LoVo (cell line): ENCODE data around the gene SPTBN4.
A peak's percentile ranks its signal among the peaks of the same experiment; 100 is the strongest.

Source experiments
- DNase-seq: peaks from one replicate; pipeline ENCODE4 v3.0.0-alpha.2; 2016; ENCODE audit warnings: low spot score

SPTBN4 gene

DNA sequence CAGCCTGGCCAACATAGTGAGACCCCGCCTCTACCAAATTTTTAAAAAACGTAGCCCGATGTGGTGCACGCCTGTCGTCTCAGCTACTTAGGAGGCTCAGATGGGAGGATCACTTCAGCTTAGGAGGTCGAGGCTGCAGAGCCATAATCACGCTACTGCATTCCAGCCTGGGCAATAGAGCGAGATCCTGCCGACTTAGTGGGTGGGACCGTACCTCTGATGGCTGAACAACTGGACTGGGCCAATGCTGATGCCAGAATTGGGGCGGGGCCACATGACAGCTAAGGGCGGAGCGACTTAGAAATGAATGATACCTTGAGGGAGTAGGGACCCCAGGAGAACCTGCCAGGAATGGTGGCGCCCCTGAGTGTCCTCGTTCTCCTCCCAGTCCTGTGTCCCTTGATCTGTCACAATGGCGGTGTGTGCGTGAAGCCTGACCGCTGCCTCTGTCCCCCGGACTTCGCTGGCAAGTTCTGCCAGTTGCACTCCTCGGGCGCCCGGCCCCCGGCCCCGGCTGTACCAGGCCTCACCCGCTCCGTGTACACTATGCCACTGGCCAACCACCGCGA is 137.9 kb downstream of the SPTBN4 start:
- DNase-seq: no peak

DNA sequence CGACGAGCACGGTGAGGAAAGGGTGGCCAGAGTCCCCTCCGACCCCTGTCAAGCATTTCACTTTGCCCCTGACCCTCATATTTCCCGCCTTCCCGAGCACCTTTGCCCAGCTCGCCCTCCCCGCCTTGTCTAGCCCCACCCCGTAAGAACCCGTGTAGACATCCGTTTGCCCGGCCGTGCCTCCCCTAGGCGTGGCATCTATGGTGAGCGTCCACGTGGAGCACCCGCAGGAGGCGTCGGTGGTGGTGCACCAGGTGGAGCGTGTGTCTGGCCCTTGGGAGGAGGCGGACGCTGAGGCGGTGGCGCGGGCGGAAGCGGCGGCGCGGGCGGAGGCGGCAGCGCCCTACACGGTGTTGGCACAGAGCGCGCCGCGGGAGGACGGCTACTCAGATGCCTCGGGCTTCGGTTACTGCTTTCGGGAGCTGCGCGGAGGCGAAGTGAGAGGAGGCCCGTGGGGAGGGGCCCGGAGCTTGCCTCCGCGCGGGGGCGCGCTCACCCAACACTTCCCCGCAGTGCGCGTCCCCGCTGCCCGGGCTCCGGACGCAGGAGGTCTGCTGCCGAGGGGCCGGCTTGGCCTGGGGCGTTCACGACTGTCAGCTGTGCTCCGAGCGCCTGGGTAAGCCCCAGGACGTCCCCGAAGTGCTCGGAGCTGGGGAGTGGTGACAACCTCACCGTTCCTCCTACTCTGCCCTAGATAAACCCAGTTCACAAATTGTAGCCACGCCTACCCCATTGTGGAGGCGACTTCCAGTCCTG is 138.6 kb downstream of the SPTBN4 start:
- DNase-seq: peak; percentile 83

DNA sequence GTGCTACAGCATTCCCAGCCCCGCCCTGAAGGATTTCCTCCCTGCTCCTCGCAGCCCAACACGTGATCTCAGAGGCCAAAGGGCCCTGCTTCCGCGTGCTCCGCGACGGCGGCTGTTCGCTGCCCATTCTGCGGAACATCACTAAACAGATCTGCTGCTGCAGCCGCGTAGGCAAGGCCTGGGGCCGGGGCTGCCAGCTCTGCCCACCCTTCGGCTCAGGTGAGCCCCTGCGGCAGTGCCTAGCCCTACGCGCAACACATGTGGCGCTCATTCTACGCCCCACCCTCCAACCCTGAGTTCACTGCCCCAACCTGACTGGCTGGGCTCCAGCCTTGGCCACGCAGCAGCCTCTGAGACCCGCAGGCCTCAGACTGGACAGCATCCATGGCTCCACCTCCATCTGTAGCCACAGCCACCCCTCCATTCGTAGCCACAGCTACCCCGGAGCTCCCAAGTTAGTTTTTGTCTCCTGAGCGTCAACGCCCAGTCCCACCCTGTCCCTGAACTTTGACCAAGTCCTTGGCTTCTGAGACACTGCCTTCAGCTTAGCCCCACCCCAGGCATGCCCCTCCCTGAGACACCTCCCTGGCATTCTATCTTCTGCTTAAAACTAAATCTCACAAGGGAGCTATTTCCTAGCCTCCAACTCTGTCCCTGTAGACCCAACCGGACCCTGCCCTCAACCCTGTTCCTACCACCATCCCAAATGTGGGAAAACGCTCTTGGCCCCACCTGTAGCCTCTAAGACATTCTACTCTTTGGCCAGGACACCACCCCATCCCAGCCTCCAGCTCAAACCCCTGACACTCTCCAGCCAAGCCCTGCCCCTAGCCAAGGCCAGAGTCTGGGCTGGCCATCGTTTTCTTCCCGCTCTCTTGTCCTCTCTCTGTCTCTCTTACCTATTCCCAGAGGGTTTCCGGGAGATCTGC is 140.8 kb downstream of the SPTBN4 start:
- DNase-seq: peak; percentile 81

DNA sequence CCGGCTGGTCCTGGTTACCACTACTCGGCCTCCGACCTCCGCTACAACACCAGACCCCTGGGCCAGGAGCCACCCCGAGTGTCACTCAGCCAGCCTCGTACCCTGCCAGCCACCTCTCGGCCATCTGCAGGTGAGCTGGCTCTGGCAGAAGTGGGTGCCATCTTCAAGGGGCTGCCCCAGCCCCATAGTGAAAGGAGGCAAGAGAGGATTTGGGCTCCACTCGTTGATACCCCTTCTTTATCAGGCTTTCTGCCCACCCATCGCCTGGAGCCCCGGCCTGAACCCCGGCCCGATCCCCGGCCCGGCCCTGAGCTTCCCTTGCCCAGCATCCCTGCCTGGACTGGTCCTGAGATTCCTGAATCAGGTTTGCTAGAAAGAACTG is 141.4 kb downstream of the SPTBN4 start:
- DNase-seq: no peak

DNA sequence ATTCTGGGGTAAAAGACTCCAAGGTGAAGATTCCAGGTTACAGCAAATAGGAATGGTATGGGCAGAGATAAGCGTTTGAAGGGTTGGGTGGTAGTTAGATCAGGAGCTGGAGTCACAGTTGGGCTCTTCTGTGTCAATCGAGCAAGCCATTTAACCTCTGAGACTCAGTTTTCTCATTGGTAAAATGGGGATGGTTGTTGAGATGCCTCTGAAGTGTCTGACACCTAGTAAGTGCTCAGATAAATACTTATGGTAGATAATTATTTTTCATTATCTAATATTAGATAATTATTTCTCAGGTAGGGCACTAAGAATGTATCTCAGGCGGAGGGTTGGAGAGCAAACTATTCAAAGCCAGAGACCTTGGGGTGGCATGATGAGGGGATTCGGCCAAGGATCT is 142.2 kb downstream of the SPTBN4 start:
- no peak for DNase-seq

DNA sequence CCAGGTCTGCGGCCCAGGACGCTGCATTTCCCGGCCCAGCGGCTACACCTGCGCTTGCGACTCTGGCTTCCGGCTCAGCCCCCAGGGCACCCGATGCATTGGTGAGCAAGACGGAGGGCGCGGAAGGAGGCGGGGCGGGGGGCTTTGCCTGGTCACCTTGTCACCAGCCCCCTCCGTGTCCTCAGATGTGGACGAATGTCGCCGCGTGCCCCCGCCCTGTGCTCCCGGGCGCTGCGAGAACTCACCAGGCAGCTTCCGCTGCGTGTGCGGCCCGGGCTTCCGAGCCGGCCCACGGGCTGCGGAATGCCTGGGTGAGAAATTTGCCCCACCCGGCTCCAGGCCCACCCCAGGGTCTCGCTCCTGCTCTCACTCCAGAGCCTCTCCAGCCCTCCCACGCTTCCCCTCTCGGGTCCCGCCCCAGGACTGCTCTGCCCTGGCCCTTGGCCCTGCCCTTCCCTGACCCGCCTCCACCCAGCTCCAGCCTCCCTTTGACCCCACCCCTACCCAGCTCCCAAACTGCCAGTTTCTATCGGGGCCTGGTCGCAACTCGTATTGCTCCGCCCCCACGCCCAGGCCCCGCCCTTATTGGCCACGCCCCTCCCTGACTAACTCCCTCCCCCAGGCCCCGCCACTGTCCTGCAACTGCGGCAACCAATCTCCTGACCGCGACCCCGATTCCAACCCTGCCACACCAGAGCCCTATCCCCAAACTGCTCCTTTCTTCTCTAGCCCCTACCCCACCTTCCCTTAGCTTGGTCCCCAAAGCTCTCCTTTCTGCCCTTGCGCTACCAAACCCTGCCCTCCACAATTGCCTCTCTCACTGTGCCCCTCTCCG is 143.0 kb downstream of the SPTBN4 start:
- peak; percentile 74 for DNase-seq

DNA sequence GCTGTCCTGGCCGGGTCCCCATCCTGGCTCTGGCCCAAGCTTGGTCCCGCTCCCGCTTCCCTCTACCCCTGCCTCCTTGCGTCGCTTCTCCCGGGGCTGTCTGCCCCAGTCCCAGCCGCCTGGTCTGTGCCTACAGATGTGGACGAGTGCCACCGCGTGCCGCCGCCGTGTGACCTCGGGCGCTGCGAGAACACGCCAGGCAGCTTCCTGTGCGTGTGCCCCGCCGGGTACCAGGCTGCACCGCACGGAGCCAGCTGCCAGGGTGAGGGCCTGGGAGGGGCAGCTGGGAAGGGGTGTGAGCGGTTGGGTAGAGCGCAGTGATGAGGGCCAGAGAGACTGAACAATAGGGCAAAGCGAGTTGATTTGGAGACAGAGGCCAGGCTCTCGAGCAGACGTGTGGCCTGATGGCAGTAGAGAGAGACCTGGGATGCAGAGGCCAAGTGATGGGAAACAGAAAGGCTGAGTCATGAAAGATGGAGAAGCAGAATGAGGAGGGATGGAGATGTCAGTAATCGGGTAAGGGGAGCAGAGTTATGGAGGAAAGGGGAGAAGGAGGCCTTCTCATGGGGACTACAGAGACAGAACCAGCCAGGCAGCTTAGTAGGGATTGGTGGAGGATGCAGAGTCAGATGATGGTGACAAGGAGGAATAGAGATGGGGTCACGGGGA is 143.7 kb downstream of the SPTBN4 start:
- no peak for DNase-seq

DNA sequence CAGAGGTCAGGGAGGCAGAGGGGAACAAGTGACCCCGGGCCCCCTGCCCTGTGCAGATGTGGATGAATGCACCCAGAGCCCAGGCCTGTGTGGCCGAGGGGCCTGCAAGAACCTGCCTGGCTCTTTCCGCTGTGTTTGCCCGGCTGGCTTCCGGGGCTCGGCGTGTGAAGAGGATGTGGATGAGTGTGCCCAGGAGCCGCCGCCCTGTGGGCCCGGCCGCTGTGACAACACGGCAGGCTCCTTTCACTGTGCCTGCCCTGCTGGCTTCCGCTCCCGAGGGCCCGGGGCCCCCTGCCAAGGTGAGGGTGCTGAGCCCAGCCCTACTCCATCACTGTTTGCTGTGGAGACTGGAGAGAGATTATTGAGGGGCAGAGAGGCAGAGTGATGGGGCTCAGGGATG is 144.3 kb downstream of the SPTBN4 start:
- no peak for DNase-seq

DNA sequence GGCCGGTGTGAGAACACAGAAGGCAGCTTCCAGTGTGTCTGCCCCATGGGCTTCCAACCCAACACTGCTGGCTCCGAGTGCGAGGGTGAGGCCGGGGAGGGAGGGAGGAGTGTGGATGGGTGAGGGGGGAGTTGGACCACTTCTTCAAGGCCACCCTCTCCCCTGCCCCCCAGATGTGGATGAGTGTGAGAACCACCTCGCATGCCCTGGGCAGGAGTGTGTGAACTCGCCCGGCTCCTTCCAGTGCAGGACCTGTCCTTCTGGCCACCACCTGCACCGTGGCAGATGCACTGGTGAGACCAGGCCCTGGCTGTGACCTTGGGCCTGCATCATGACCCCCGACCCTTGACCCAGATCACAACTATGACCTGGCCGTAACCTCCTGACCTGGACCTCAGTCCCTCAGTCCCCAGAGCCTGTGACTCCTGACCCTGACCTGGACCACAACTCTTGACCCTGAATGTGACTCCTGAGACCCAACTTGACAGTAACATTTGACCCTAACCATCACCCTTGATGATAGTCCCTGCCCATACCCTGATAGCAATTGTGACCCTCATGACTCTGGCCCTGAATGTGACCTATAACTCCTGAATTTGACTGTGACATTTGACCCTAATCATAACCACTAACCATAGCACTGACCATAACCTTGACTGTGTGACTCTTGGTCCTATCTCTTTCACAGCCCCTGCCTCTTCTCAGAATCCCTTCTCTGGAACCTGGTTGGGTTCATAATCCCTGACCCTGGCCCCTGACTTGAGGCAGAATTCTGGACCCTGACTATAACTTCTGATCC is 145.3 kb downstream of the SPTBN4 start:
- DNase-seq: no peak

DNA sequence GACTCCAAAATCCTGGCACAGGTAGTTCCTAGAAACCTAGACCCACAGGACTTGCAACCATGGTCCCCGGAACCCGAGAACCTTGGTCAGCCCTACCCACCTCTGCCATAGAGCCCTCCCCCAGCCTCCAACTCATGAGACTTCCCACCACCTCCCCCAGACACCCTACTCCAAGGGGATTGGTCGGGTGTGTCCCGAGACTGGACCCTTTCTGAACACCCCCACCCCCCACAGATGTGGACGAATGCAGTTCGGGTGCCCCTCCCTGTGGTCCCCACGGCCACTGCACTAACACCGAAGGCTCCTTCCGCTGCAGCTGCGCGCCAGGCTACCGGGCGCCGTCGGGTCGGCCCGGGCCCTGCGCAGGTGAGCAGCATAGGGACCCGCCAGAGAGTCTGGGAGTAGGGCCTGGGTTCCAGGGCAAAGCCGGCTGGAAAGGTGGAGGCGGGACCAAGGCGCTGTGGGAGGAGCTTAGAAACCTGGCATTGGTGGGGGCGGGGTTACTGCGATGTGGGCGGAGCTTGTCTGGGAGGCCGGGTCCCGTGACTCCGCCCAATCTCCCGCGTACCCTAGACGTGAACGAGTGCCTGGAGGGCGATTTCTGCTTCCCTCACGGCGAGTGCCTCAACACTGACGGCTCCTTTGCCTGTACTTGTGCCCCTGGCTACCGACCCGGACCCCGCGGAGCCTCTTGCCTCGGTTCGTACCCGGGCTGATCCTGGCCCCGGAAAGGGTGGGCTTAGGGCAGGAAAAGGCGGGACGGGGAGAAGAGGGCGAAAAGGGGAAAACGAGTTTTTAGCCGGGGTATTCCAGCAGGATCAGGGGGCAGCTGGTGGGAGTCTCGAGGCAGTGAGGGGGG is 146.3 kb downstream of the SPTBN4 start:
- no peak for DNase-seq

DNA sequence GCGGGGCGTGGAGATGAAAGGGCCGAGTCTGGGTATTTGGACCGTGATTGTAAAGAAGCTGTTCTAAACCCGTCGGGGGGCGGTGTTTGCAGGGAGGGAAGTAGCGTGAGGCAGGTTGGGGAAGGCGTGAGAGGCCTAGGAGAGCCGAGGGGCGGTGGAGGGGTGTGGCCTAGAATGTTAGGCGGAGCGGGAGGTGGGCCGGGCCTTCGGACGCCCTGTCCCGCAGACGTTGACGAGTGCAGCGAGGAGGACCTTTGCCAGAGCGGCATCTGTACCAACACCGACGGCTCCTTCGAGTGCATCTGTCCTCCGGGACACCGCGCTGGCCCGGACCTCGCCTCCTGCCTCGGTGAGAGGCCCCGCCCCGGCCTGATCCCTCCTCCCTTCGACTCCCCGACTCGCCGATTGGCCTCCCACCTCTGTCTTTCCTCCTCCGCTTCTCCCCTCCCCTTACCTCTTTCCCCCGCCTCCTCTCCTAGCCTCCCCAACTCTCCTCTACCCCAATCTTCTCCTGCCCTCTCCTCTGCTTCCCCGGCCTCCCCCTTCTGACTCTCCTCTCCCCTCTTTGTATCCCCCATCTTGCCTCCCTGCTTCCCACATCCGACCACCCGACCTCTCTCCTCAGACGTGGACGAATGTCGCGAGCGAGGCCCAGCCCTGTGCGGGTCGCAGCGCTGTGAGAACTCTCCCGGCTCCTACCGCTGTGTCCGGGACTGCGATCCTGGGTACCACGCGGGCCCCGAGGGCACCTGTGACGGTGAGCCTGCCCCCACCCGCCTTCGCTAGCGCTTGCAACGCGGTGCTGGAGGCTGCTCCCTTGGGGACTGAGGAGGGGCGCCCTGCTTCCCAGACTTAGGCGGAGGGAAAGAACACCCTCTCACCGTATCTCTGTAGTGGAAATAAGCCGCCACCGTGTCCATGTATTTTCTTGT is 147.2 kb downstream of the SPTBN4 start:
- DNase-seq: no peak

DNA sequence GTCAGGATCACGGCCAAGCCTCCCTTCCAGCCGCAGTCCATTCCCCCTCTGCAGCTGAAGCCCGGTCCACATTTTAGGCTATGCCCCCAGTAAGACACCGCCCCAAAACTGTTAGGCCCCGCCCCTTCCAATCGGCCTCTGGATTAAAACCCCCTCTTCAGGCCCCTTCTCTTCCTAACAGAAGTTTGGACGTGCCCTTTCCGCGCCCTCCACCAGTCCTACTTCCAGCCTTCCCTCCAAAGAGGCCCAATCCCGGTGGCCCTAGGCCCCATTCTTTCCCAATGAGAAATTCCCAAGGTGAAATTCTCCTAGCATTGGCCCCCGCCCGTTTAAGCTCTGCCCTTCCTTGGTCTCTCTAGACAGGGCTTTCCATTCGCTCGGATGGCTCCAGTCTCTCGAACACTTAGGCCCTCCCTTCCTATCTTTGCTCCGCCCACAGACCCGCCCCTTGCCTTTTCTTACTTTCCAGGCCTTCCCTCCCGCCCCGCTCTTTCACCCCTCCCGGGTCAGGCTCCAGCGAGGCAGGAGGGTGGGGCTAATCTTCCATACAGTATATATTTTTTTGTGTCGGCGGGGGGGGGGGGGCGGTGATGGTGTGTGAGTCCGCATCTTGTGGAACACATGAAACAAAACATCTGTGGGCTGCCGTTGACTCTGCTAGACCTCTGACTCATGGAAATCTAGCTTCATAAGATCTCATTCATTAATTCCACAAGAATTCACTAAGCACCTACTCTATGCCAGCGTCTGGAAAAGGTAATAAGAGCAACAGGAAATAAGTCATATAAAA is 148.0 kb downstream of the SPTBN4 start:
- DNase-seq: no peak

DNA sequence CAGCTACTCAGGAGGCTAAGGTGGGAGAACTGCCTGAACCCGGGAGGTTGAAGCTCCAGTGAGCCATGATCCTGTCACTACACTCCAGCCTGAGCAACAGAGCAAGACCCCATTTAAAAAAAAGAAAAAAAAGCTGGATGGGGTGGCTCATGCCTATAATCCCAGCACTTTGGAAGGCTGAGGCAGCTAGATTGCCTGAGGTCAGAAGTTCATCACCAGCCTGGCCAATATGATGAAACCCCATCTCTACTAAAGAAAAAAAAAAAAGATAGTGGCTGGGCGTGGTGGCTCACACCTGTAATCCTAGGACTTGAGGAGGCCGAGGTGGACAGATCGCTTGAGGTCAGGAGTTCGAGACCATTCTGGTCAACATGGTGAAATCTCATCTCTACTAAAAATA is 149.4 kb downstream of the SPTBN4 start:
- DNase-seq: no peak

DNA sequence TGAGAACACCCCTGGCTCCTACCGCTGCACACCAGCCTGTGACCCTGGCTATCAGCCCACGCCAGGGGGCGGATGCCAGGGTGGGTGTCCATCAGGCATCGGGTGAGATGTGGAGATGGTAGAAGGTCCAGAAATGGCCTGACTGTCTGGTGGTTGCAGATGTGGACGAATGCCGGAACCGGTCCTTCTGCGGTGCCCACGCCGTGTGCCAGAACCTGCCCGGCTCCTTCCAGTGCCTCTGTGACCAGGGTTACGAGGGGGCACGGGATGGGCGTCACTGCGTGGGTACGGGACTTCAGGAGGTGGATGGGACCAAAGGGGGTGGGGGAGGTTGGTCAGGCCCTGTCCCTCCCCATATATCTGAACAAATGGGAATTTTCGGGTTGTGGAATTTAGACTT is 150.1 kb downstream of the SPTBN4 start:
- DNase-seq: no peak

DNA sequence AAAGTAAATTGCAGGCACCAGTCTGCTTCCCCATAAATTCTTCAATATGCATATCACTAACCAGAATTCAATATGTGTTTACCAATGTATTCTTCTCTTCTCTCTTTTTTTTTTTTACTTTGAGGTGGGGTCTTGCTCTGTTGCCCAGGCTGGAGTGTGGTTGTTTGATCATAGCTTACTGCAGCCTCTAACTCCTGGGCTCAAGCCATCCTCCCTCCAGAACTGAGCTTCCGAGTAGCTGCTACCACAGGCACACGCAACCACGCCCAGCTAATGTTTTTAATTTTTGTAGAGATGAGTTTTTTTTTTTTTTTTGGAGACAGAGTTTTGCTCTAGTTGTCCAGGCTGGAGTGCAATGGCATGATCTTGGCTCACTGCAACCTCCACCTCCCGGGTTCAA is 151.2 kb downstream of the SPTBN4 start:
- DNase-seq: no peak

DNA sequence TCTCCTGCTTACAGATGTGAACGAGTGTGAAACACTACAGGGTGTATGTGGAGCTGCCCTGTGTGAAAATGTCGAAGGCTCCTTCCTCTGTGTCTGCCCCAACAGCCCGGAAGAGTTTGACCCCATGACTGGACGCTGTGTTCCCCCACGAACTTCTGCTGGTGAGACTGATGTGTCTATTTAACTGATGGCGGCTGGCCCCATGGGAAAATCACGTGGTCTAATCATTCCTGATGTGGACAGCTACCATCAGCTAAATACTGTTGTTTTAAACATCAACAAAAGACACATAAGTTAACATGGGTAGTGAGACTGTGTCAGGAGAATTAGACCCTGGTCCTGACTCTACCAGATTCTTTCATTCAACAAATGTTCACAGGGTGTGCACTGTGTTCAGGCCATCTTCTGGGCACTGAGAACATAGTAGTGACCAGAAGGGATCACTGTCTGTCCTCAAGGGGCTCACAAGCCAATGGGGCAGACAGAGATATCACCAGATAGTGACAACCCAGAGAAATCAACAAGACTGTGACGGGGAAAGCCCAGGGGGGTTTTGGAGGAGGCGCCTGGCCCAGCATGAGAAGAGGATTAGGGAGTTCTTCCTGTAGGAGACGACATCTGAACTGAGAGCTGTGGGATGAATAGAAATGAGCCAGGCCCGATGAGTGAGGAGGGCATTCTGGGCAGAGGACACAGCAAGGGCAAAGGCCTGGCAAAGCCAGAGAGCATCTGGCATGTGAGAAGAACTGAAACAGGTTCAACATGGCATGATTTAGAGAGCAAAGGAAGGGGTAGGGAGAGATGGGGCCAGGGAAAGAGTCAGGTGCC is 152.7 kb downstream of the SPTBN4 start:
- no peak for DNase-seq

DNA sequence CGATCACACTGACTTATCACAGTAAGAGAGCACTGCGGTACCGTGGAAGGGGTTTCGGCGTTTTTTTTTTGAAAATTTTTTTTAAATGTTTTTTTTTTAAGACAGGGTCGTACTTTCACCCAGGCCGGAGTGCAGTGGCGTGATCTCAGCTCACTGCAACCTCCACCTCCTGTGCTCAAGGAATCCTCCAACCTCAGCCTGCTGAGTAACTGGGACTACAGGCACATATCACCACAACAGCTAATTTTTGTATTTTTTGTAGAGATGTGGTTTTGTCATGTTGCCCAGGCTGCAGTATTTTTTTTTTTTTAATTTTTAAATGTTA is 153.3 kb downstream of the SPTBN4 start:
- no peak for DNase-seq
